Adrenal gland (tissue), 12 donors: ENCODE data around the gene AKAP13. TPM values are rescaled to one million over a fixed set of nuclear protein-coding genes. Genes with fewer than 3 reads are reported as not detected.

Source experiments
- DNase-seq, 7 donors: peaks; one replicate each; pipeline ENCODE4 v3.0.0-alpha.2; 2019 to 2020
- H3K27ac ChIP-seq, 5 donors: fragments of 200-600 bp; sonication (generic) in 4 of 5; 1 replicate in 3 of 5; 2 replicates in 2 of 5; pipeline versions ENCODE4 v1.5.1 to v1.8.0; 2016 to 2020; ENCODE audit warnings: mild to moderate bottlenecking in 1 of 5
- H3K27me3 ChIP-seq: fragments of 200-600 bp; 2 replicates; pipeline ENCODE4 v1.8.0; 2021
- H3K36me3 ChIP-seq, 2 donors: fragments of 200-600 bp; replicated peaks in 1 of 2; 1 replicate in 1 of 2; 2 replicates in 1 of 2; pipeline versions ENCODE4 v1.5.1 to v1.8.0; 2018 to 2022
- H3K4me1 ChIP-seq, 2 donors: fragments of 200-600 bp; replicated peaks in 1 of 2; 1 replicate in 1 of 2; 2 replicates in 1 of 2; pipeline versions ENCODE4 v1.5.1 to v1.8.0; 2018 to 2021
- H3K4me3 ChIP-seq, 4 donors: fragments of 200-600 bp; sonication (generic) in 3 of 4; one replicate each; pipeline ENCODE4 v1.5.1; 2016 to 2018
- H3K9me3 ChIP-seq, 3 donors: fragments of 200-600 bp; sonication (generic) in 1 of 3; replicated peaks in 1 of 3; 1 replicate in 2 of 3; 2 replicates in 1 of 3; pipeline versions ENCODE4 v1.5.1 to v1.8.0; 2016 to 2021
- POLR2A ChIP-seq, 2 donors: fragments of 450-650 bp; IDR thresholded peaks; one replicate each; pipeline ENCODE4 v1.6.1; 2017; ENCODE audit warnings: antibody characterized with exemption in 2 of 2, mild to moderate bottlenecking in 2 of 2, moderate library complexity in 1 of 2
- WGBS, 4 donors: extraction: QIAGEN DNeasy Blood & Tissue Kit in 2 of 4; methylation state at CpG; one replicate each; pipeline versions ENCODE4 v1.1.5 to v1.1.7; 2013 to 2017; 5-methylcytosine and 5-hydroxymethylcytosine counted together
- intact Hi-C, 2 donors: fragments of 100-400 bp; cut with DNase I; formaldehyde crosslinking; loops; one replicate each; pipeline versions ENCODE4 v1.14.1 to v1.15.0; 2022 to 2023
- polyA plus RNA-seq, 3 donors: library from polyadenylated mRNA; stranded (reverse); fragments of 200-250 nt in 2 of 3; fragments of 350-450 nt in 1 of 3; fragmentation: Illumina TruSeq in 1 of 3; extraction: RNeasy Lipid Tissue Mini Kit (QIAGEN cat#74804) in 1 of 3; gene quantifications; one replicate each; pipeline ENCODE4 v1.2.3, GENCODE V29; 2013 to 2014
- total RNA-seq, 9 donors: library from RNA; depleted of rRNA in 4 of 9; stranded (reverse); fragments of >200 nt in 4 of 9; fragments of 120-200 nt in 1 of 9; fragmentation: NEBNext Ultra II Directional in 1 of 9; extraction: Animal tissue kit (Norgen Biotek cat#: 25700) in 1 of 9; gene quantifications; one replicate each; pipeline versions ENCODE4 v1.1.0 to v1.2.4, GENCODE V29; 2013 to 2023
- TF ChIP-seq, protein P1 (sequence below), 6 experiments: fragments of 450-650 bp in 4 of 6; fragments of 200-600 bp in 2 of 6; sonication (generic) in 1 of 6; IDR thresholded peaks; 1 replicate in 5 of 6; 2 replicates in 1 of 6; pipeline versions ENCODE4 v1.5.1 to v1.8.0; 2016 to 2021; ENCODE audit warnings: antibody characterized with exemption in 6 of 6, mild to moderate bottlenecking in 2 of 6, moderate library complexity in 1 of 6
- donor health status: healthy with polysubstance abuse.
- donor health status: Bipolar disorder and iron deficiency.
- donor health status: DM: yes; HTN: yes; CAD: no.
- donor health status: DM: no; HTN: no; CAD: no.
- donor health status: DM: no; HTN: no; CAD: no.
- donor health status: DM: yes; HTN: yes; CAD: no.

AKAP13 gene
- total and polyA plus RNA-seq, 12 donors, result 42.7 to 144 (median 89.2) TPM

DNA sequence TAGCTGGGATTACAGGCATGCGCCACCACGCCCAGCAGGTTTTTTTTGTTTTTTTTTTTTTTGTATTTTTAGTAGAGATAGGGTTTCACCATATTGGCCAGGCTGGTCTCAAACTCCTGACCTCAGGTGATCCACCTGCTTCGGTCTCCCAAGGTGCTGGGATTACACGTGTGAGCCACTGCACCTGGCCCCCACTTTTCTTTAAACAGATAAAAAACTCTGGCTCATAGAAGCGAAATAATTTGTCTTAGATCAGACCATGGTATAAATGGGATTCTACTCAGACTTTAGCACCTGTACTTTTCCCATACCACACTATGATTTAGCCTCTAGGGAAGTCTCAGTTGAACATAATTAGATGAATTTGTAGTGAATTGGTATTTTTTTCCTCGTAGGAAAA is 182.4 kb downstream of the AKAP13 start:
- H3K4me1 ChIP-seq, result peaks cover 0 to 24% of the 10 kb centered on the region in 2 donors
- H3K4me3 ChIP-seq, result no peak overlapping the region
- H3K27me3 ChIP-seq, result no peaks in the 10 kb centered on the region
- 95 to 99% (median 98%) methylated on average over 6 of the region's 6 CpGs for WGBS, 4 donors
- no peak for DNase-seq
- no peaks in the 10 kb centered on the region for H3K36me3 ChIP-seq
- H3K9me3 ChIP-seq, result no peaks in the 10 kb centered on the region
- TF ChIP-seq, protein P1, sequence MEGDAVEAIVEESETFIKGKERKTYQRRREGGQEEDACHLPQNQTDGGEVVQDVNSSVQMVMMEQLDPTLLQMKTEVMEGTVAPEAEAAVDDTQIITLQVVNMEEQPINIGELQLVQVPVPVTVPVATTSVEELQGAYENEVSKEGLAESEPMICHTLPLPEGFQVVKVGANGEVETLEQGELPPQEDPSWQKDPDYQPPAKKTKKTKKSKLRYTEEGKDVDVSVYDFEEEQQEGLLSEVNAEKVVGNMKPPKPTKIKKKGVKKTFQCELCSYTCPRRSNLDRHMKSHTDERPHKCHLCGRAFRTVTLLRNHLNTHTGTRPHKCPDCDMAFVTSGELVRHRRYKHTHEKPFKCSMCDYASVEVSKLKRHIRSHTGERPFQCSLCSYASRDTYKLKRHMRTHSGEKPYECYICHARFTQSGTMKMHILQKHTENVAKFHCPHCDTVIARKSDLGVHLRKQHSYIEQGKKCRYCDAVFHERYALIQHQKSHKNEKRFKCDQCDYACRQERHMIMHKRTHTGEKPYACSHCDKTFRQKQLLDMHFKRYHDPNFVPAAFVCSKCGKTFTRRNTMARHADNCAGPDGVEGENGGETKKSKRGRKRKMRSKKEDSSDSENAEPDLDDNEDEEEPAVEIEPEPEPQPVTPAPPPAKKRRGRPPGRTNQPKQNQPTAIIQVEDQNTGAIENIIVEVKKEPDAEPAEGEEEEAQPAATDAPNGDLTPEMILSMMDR (IDR thresholded peaks at IDR 0.05), result no peak
- no peak for TF ChIP-seq POLR2A (IDR thresholded peaks at IDR 0.05)
- no peak overlapping the region for H3K27ac ChIP-seq
- intact Hi-C loops, result no loop called here

DNA sequence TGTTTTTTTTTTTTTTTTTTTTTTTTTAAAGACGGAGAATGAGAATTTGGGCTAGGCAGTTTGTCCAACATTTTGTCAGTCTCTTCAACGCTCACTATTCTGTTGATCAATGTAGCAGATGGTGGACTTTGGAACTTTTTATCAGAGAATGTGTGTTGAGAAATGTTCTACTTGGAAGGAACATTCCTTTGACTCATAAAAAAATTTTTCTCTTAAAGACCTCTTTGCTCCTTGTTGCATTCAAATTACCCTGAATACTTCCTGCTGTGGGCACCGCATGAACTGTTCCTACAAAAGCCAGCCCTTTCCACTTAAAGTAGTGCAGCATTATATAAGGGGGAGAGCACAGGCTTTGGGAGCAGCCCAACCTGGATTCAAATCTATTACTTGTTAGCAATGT is 182.9 kb downstream of the AKAP13 start:
- peaks cover 0 to 19% of the 10 kb centered on the region in 2 donors for H3K4me1 ChIP-seq

DNA sequence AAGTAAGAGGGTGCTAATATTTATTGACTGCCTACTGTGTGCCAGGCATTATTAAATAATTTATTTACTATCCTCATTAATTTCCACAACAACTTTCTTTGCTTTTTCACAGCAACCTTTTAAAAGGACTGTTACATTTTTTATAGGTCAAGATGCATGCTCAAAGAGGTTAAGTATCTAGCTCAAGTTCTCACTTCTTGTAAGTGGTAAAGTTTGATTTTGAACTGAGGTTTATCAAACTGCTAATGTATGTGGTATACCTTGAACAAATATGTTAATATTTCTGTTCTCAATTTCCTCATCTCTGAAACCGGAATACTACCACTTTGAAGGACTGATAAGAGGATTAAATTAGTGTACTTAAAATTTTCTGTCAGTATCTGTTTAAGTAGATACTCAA is 183.3 kb downstream of the AKAP13 start:
- no peak overlapping the region for H3K4me3 ChIP-seq
- no peak for DNase-seq
- intact Hi-C loops, result no loop called here
- H3K27ac ChIP-seq, result peak overlapping the region in 1 of 5 donors; percentile 27
- H3K36me3 ChIP-seq, result no peaks in the 10 kb centered on the region
- H3K27me3 ChIP-seq, result no peaks in the 10 kb centered on the region
- H3K9me3 ChIP-seq, result no peaks in the 10 kb centered on the region
- peaks cover 0 to 15% of the 10 kb centered on the region in 2 donors for H3K4me1 ChIP-seq
- TF ChIP-seq, protein P1 (IDR thresholded peaks at IDR 0.05), result no peak
- TF ChIP-seq POLR2A (IDR thresholded peaks at IDR 0.05), result no peak
- 80 to 89% (median 81%) methylated on average over 1 of the region's 1 CpG for WGBS, 4 donors

More for the DNA sequence above, 182.9 kb downstream of the AKAP13 start:
- H3K4me3 ChIP-seq, result no peak overlapping the region
- intact Hi-C loops, result no loop called here
- 60 to 73% (median 66%) methylated on average over 3 of the region's 3 CpGs for WGBS, 4 donors
- TF ChIP-seq, protein P1 (IDR thresholded peaks at IDR 0.05), result no peak
- no peak for TF ChIP-seq POLR2A (IDR thresholded peaks at IDR 0.05)
- no peaks in the 10 kb centered on the region for H3K36me3 ChIP-seq
- peak overlapping the region in 1 of 5 donors; percentile 27 for H3K27ac ChIP-seq
- H3K9me3 ChIP-seq, result no peaks in the 10 kb centered on the region
- DNase-seq, result no peak
- H3K27me3 ChIP-seq, result no peaks in the 10 kb centered on the region

DNA sequence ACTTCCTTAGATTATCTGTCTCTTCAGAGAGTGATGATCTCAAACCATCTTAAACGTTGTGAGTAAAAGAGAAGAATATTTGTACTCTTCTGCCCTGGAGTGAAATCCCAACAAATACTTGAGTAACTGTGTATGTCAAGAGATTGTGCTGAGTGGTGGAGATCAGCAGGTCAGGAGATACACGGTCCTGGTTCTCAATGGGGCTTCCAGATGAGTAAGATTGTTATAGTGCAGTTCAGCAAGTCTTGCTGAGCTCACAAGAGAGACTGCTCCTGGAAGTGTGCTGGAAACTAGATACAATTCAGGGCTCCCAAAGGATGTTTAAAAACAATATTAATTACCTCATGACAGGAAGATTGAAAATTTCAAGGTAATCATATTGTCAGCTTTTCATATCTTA is 184.3 kb downstream of the AKAP13 start:
- WGBS, 4 donors, result 45 to 60% (median 51%) methylated on average over 2 of the region's 2 CpGs
- intact Hi-C loops, result no loop called here
- no peak overlapping the region for H3K4me3 ChIP-seq
- no peak for DNase-seq
- peaks cover 0 to 10% of the 10 kb centered on the region in 2 donors for H3K4me1 ChIP-seq
- H3K27ac ChIP-seq, result no peak overlapping the region
- H3K36me3 ChIP-seq, result no peaks in the 10 kb centered on the region
- no peak for TF ChIP-seq POLR2A (IDR thresholded peaks at IDR 0.05)
- TF ChIP-seq, protein P1 (IDR thresholded peaks at IDR 0.05), result no peak
- no peaks in the 10 kb centered on the region for H3K9me3 ChIP-seq
- no peaks in the 10 kb centered on the region for H3K27me3 ChIP-seq
